HepG2 (cell line): ENCODE data around the gene PPP1R1B. TPM values are rescaled to one million over a fixed set of nuclear protein-coding genes. Genes with fewer than 3 reads are reported as not detected.

ENCODE experiments used
- NPAS2 ChIP-seq: sonication (generic); formaldehyde crosslinking; IDR thresholded peaks from 2 replicates; pipeline ENCODE4 v1.8.0; 2022; ENCODE audit warnings: mild to moderate bottlenecking, missing genetic modification reagents, borderline replicate concordance
- SMYD3 ChIP-seq: sonication (generic); formaldehyde crosslinking; IDR thresholded peaks from 2 replicates; pipeline ENCODE4 v1.8.1; 2023; ENCODE audit warnings: mild to moderate bottlenecking, missing genetic modification reagents
- TBX2 ChIP-seq: sonication (generic); formaldehyde crosslinking; IDR thresholded peaks from 2 replicates; pipeline ENCODE4 v1.5.0; 2020; ENCODE audit warnings: missing genetic modification reagents, mild to moderate bottlenecking, borderline replicate concordance
- ZFY ChIP-seq: sonication (generic); formaldehyde crosslinking; IDR thresholded peaks from 2 replicates; pipeline ENCODE4 v1.4.0; 2020; ENCODE audit warnings: missing genetic modification reagents
- ZMYM3 ChIP-seq: sonication (generic); formaldehyde crosslinking; IDR thresholded peaks from 2 replicates; pipeline ENCODE4 v1.5.1; 2020; ENCODE audit warnings: mild to moderate bottlenecking, missing genetic modification reagents
- ZNF331 ChIP-seq: sonication (generic); formaldehyde crosslinking; IDR thresholded peaks from 2 replicates; pipeline ENCODE4 v1.4.0; 2020; ENCODE audit warnings: missing genetic modification reagents
- ZNF446 ChIP-seq: sonication (generic); formaldehyde crosslinking; IDR thresholded peaks from 2 replicates; pipeline ENCODE4 v1.5.0; 2020; ENCODE audit warnings: mild to moderate bottlenecking, missing genetic modification reagents
- ZNF615 ChIP-seq: sonication (generic); formaldehyde crosslinking; IDR thresholded peaks from 2 replicates; pipeline ENCODE4 v1.5.0; 2020; ENCODE audit warnings: mild to moderate bottlenecking, missing genetic modification reagents, borderline replicate concordance
- ZNF768 ChIP-seq: sonication (generic); formaldehyde crosslinking; IDR thresholded peaks from 2 replicates; pipeline ENCODE4 v1.4.0; 2020; ENCODE audit warnings: missing genetic modification reagents
- ZSCAN30 ChIP-seq: sonication (generic); formaldehyde crosslinking; IDR thresholded peaks from 2 replicates; pipeline ENCODE4 v1.5.0; 2020; ENCODE audit warnings: mild to moderate bottlenecking, missing genetic modification reagents
- polyA plus RNA-seq, 8 experiments: library from polyadenylated mRNA; depleted of rRNA in 3 of 8; stranded (reverse) in 7 of 8; unstranded in 1 of 8; fragments of >200 nt; fragmentation: Illumina TruSeq in 4 of 8; extraction: Trizol in 4 of 8; gene quantifications; 2 replicates each; pipeline versions ENCODE4 v1.2.1 to v1.2.3, GENCODE V29; 2011 to 2016; ENCODE audit warnings: low read depth in 4 of 8, missing spikeins in 1 of 8, mixed read lengths in 1 of 8; ENCODE audit not compliant: insufficient read depth in 1 of 8
- total RNA-seq, 5 experiments: library from RNA; depleted of rRNA; stranded (reverse); fragments of >200 nt; fragmentation: Illumina TruSeq; extraction: Trizol; gene quantifications; 2 replicates each; pipeline ENCODE4 v1.2.3, GENCODE V29; 2016; ENCODE audit warnings: low read depth in 1 of 5
- TF ChIP-seq, protein P1 (sequence below): sonication (generic); formaldehyde crosslinking; IDR thresholded peaks from 2 replicates; pipeline ENCODE4 v1.4.0; 2020; ENCODE audit warnings: missing genetic modification reagents, mild to moderate bottlenecking, borderline replicate concordance
- TF ChIP-seq, protein P2 (sequence below): sonication (generic); formaldehyde crosslinking; IDR thresholded peaks from 2 replicates; pipeline ENCODE4 v1.5.0; 2020; ENCODE audit warnings: mild to moderate bottlenecking, missing genetic modification reagents
- TF ChIP-seq, protein P3 (sequence below): sonication (generic); formaldehyde crosslinking; IDR thresholded peaks from 2 replicates; pipeline ENCODE4 v1.4.0; 2020; ENCODE audit warnings: missing genetic modification reagents

The PPP1R1B gene
- total and polyA plus RNA-seq, 2 of the 13 experiments (the other 11 are each of a cell fraction or from before 2014, with no cell fraction given) = 0.08 TPM; not detected in 1

DNA sequence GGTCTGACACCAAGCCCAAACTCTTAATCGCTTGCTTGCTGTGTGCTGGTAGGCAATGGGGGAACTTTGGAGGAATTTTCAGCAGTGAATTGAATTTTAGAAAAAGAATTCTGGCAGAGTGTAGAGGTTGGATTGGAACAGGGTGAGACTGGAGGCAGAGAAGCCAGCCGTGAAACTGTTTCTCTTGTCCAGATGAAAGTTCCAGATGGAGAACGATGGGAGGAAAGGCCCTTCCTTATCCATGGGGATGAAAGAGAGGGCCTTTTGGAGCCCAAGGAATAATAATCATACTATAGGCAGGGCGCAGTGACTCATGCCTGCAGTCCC, 45.0 kb upstream of the PPP1R1B start (continued):
- TF ChIP-seq, protein P1, sequence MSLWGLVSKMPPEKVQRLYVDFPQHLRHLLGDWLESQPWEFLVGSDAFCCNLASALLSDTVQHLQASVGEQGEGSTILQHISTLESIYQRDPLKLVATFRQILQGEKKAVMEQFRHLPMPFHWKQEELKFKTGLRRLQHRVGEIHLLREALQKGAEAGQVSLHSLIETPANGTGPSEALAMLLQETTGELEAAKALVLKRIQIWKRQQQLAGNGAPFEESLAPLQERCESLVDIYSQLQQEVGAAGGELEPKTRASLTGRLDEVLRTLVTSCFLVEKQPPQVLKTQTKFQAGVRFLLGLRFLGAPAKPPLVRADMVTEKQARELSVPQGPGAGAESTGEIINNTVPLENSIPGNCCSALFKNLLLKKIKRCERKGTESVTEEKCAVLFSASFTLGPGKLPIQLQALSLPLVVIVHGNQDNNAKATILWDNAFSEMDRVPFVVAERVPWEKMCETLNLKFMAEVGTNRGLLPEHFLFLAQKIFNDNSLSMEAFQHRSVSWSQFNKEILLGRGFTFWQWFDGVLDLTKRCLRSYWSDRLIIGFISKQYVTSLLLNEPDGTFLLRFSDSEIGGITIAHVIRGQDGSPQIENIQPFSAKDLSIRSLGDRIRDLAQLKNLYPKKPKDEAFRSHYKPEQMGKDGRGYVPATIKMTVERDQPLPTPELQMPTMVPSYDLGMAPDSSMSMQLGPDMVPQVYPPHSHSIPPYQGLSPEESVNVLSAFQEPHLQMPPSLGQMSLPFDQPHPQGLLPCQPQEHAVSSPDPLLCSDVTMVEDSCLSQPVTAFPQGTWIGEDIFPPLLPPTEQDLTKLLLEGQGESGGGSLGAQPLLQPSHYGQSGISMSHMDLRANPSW (CRISPR knock-in tag) = no peak
- no peak for TF ChIP-seq ZNF446 (CRISPR knock-in tag)
- TF ChIP-seq NPAS2 (CRISPR knock-in tag) = no peak
- TF ChIP-seq ZMYM3 (CRISPR knock-in tag) = no peak
- TF ChIP-seq TBX2 (CRISPR knock-in tag) = no peak
- TF ChIP-seq ZNF331 (CRISPR knock-in tag) = no peak
- no peak for TF ChIP-seq ZSCAN30 (CRISPR knock-in tag)
- TF ChIP-seq, protein P2, sequence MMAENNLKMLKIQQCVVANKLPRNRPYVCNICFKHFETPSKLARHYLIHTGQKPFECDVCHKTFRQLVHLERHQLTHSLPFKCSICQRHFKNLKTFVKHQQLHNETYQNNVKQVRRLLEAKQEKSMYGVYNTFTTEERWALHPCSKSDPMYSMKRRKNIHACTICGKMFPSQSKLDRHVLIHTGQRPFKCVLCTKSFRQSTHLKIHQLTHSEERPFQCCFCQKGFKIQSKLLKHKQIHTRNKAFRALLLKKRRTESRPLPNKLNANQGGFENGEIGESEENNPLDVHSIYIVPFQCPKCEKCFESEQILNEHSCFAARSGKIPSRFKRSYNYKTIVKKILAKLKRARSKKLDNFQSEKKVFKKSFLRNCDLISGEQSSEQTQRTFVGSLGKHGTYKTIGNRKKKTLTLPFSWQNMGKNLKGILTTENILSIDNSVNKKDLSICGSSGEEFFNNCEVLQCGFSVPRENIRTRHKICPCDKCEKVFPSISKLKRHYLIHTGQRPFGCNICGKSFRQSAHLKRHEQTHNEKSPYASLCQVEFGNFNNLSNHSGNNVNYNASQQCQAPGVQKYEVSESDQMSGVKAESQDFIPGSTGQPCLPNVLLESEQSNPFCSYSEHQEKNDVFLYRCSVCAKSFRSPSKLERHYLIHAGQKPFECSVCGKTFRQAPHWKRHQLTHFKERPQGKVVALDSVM (CRISPR knock-in tag) = no peak
- no peak for TF ChIP-seq ZFY
- TF ChIP-seq ZNF615 (CRISPR knock-in tag) = no peak
- no peak for TF ChIP-seq SMYD3 (CRISPR knock-in tag)
- TF ChIP-seq, protein P3, sequence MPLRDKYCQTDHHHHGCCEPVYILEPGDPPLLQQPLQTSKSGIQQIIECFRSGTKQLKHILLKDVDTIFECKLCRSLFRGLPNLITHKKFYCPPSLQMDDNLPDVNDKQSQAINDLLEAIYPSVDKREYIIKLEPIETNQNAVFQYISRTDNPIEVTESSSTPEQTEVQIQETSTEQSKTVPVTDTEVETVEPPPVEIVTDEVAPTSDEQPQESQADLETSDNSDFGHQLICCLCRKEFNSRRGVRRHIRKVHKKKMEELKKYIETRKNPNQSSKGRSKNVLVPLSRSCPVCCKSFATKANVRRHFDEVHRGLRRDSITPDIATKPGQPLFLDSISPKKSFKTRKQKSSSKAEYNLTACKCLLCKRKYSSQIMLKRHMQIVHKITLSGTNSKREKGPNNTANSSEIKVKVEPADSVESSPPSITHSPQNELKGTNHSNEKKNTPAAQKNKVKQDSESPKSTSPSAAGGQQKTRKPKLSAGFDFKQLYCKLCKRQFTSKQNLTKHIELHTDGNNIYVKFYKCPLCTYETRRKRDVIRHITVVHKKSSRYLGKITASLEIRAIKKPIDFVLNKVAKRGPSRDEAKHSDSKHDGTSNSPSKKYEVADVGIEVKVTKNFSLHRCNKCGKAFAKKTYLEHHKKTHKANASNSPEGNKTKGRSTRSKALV (CRISPR knock-in tag) = no peak
- TF ChIP-seq ZNF768 (CRISPR knock-in tag) = no peak
